Keratinocyte (primary cell): Measurements from ENCODE around the gene BCL2L1. TPM values are rescaled to one million over a fixed set of nuclear protein-coding genes. Genes with fewer than 3 reads are reported as not detected.

Experiments
- DNase-seq: peaks from one replicate; pipeline ENCODE4 v3.0.0-alpha.2; 2011; ENCODE audit warnings: low read depth, missing footprints, low spot score
- FAIRE-seq: peaks from 2 replicates; lab custom pipeline; 2011; peaks lifted over from hg19 to GRCh38; lab: Jason Lieb, UNC
- H2AFZ ChIP-seq: 2 replicates; pipeline ENCODE4 v1.6.0; 2012; ENCODE audit warnings: low read length, control low read depth, inconsistent platforms; ENCODE audit not compliant: control insufficient read depth
- H3K27ac ChIP-seq: 2 replicates; pipeline ENCODE4 v1.5.1; 2011; ENCODE audit warnings: low read length; ENCODE audit not compliant: control insufficient read depth, insufficient read depth
- H3K27me3 ChIP-seq: 3 replicates; pipeline ENCODE4 v1.6.0; 2011; ENCODE audit warnings: low read length; ENCODE audit not compliant: control insufficient read depth, insufficient read depth; ENCODE audit errors: extremely low read depth
- H3K36me3 ChIP-seq, 2 experiments: 2 replicates in 1 of 2; 3 replicates in 1 of 2; pipeline ENCODE4 v1.5.1; 2011; ENCODE audit warnings: low read length in 2 of 2, mild to moderate bottlenecking in 1 of 2; ENCODE audit not compliant: control insufficient read depth in 2 of 2, insufficient read depth in 2 of 2; ENCODE audit errors: extremely low read depth in 1 of 2
- H3K4me1 ChIP-seq: 3 replicates; pipeline ENCODE4 v1.5.1; 2011; ENCODE audit warnings: low read length; ENCODE audit not compliant: control insufficient read depth, insufficient read depth; ENCODE audit errors: extremely low read depth
- H3K4me2 ChIP-seq: 3 replicates; pipeline ENCODE4 v1.6.0; 2011; ENCODE audit warnings: low read depth, low read length; ENCODE audit not compliant: control insufficient read depth, insufficient read depth; ENCODE audit errors: extremely low read depth
- H3K4me3 ChIP-seq, 3 experiments: fragments of 200-600 bp in 1 of 3; sonication (generic) in 1 of 3; 2 replicates in 2 of 3; 3 replicates in 1 of 3; pipeline ENCODE4 v1.5.1; 2011 to 2016; ENCODE audit warnings: low read length in 3 of 3, mild to moderate bottlenecking in 3 of 3, control low read depth in 2 of 3, inconsistent platforms in 1 of 3, low read depth in 1 of 3, mixed read lengths in 1 of 3, mixed run types in 1 of 3, moderate library complexity in 1 of 3; ENCODE audit not compliant: control insufficient read depth in 2 of 3, insufficient read depth in 2 of 3; ENCODE audit errors: extremely low read depth in 1 of 3
- H3K79me2 ChIP-seq: 2 replicates; pipeline ENCODE4 v1.6.0; 2012; ENCODE audit warnings: low read length; ENCODE audit not compliant: control insufficient read depth, insufficient read depth
- H3K9ac ChIP-seq: 3 replicates; pipeline ENCODE4 v1.6.0; 2011; ENCODE audit warnings: low read length; ENCODE audit not compliant: control insufficient read depth, insufficient read depth; ENCODE audit errors: extremely low read depth
- H3K9me1 ChIP-seq: 3 replicates; pipeline ENCODE4 v1.6.0; 2011; ENCODE audit warnings: low read length; ENCODE audit not compliant: control insufficient read depth, insufficient read depth; ENCODE audit errors: extremely low read depth
- H3K9me3 ChIP-seq: 2 replicates; pipeline ENCODE4 v1.5.1; 2012; ENCODE audit warnings: low read depth, low read length; ENCODE audit not compliant: control insufficient read depth
- H4K20me1 ChIP-seq: 3 replicates; pipeline ENCODE4 v1.6.0; 2011; ENCODE audit warnings: low read length; ENCODE audit not compliant: control insufficient read depth, insufficient read depth; ENCODE audit errors: extremely low read depth
- EZH2 ChIP-seq: IDR thresholded peaks from one replicate; pipeline ENCODE4 v1.6.1; 2012; ENCODE audit warnings: inconsistent platforms, mild to moderate bottlenecking, low read length, moderate library complexity
- dilution Hi-C: fragments of 300-500 bp; cut with MboI; formaldehyde crosslinking; loops from one replicate; pipeline ENCODE4 v1.7.0; 2020; ENCODE audit warnings: low sequenced_read_pairs; ENCODE audit not compliant: extremely low pct_ligation_motif_present
- polyA plus RNA-seq, 5 experiments: library from polyadenylated mRNA; depleted of rRNA in 3 of 5; stranded (reverse) in 3 of 5; stranded (forward) in 1 of 5; unstranded in 1 of 5; fragments of >200 nt; gene quantifications; 1 replicate in 1 of 5; 2 replicates in 3 of 5; 3 replicates in 1 of 5; pipeline versions ENCODE4 v1.2.1 to v1.2.3, GENCODE V29; 2011 to 2012; ENCODE audit warnings: missing spikeins in 2 of 5, low read depth in 1 of 5, low replicate concordance in 1 of 5
- TF ChIP-seq, protein P1 (sequence below), 3 experiments: IDR thresholded peaks in 1 of 3; conservative IDR thresholded peaks in 1 of 3; optimal IDR thresholded peaks in 1 of 3; 2 replicates in 2 of 3; 3 replicates in 1 of 3; pipeline versions ENCODE3 to v1.5.1; 2011; ENCODE audit warnings: low read length in 3 of 3, mild to moderate bottlenecking in 3 of 3, moderate library complexity in 2 of 3, control low read depth in 1 of 3, inconsistent platforms in 1 of 3; ENCODE audit not compliant: insufficient read depth in 2 of 3; ENCODE audit errors: extremely low read depth in 1 of 3

The BCL2L1 gene
- polyA plus RNA-seq, 1 donor (not counting 4 experiments of a cell fraction or from before 2014, with no cell fraction given) = 109 TPM

DNA sequence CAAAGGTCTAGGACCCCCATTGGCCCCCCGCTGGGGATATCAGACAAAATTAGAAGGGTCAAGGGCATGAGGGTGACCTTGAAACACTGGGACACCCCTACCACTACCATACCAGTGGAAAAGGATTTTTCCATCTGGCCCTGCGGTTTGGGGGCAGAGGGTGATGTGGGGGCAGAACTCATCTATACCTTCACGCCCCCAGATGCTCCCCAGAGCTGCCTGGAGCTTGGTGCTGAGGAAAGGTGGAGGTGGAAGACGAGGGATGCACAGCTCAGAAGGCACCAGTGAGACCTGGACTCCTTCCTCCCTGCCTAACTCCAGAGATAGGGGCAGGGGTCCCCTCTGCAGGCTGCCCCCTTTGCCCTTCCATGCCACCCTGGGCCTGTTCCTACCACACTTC lies 83.9 kb downstream of the BCL2L1 start:
- no peak for FAIRE-seq
- dilution Hi-C loops = no loop called here

DNA sequence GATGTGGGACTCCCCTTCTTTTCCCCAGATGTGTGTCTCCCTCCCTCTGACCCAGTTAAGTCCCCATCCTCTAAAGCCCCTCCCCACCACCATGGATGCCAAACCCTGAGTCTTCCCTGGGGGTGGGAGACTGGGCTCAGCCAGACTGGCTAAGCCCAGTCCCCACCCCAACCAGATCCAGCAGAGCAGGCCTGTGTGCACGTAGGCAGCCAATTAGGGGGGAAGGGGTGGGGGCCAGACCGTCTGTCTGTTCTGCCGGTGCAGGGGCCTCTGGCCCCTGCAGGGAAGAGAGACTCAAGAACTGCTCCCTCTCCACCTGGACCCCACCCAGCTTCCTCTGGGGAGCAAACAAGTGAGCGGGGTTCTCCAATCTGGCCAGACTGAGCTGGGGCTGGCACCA lies 84.4 kb downstream of the BCL2L1 start:
- dilution Hi-C loops = no loop called here
- H3K9ac ChIP-seq = no peak overlapping the region
- no peak overlapping the region for H3K4me3 ChIP-seq
- H3K9me3 ChIP-seq = no peaks in the 10 kb centered on the region
- no peaks in the 10 kb centered on the region for H3K79me2 ChIP-seq
- H4K20me1 ChIP-seq = no peaks in the 10 kb centered on the region
- H3K4me2 ChIP-seq = no peak overlapping the region
- H3K27ac ChIP-seq = no peak overlapping the region
- no peak for TF ChIP-seq EZH2
- TF ChIP-seq, protein P1, sequence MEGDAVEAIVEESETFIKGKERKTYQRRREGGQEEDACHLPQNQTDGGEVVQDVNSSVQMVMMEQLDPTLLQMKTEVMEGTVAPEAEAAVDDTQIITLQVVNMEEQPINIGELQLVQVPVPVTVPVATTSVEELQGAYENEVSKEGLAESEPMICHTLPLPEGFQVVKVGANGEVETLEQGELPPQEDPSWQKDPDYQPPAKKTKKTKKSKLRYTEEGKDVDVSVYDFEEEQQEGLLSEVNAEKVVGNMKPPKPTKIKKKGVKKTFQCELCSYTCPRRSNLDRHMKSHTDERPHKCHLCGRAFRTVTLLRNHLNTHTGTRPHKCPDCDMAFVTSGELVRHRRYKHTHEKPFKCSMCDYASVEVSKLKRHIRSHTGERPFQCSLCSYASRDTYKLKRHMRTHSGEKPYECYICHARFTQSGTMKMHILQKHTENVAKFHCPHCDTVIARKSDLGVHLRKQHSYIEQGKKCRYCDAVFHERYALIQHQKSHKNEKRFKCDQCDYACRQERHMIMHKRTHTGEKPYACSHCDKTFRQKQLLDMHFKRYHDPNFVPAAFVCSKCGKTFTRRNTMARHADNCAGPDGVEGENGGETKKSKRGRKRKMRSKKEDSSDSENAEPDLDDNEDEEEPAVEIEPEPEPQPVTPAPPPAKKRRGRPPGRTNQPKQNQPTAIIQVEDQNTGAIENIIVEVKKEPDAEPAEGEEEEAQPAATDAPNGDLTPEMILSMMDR (optimal IDR thresholded peaks at IDR 0.05 in 1 of 3, IDR thresholded peaks at IDR 0.05 in 1 of 3, conservative IDR thresholded peaks at IDR 0.05 in 1 of 3; ENCODE audit: extremely low read depth in 1 of 3, insufficient read depth in 2 of 3, low read length in 3 of 3) = no peak
- H3K4me1 ChIP-seq = no peaks in the 10 kb centered on the region
- no peak for FAIRE-seq
- H3K27me3 ChIP-seq = peaks cover 19% of the 10 kb centered on the region
- no peak overlapping the region for H2AFZ ChIP-seq
- no peaks in the 10 kb centered on the region for H3K36me3 ChIP-seq
- DNase-seq = no peak
- no peaks in the 10 kb centered on the region for H3K9me1 ChIP-seq

More for the DNA sequence above, 83.9 kb downstream of the BCL2L1 start:
- H3K9me3 ChIP-seq = no peaks in the 10 kb centered on the region
- TF ChIP-seq, protein P1 (optimal IDR thresholded peaks at IDR 0.05 in 1 of 3, IDR thresholded peaks at IDR 0.05 in 1 of 3, conservative IDR thresholded peaks at IDR 0.05 in 1 of 3; ENCODE audit: extremely low read depth in 1 of 3, insufficient read depth in 2 of 3, low read length in 3 of 3) = no peak
- no peak for TF ChIP-seq EZH2
- no peaks in the 10 kb centered on the region for H4K20me1 ChIP-seq
- no peaks in the 10 kb centered on the region for H3K4me1 ChIP-seq
- H3K79me2 ChIP-seq = no peaks in the 10 kb centered on the region
- DNase-seq = no peak
- H3K9me1 ChIP-seq = no peaks in the 10 kb centered on the region
- peaks cover 19% of the 10 kb centered on the region for H3K27me3 ChIP-seq
- H3K9ac ChIP-seq = no peak overlapping the region
- no peaks in the 10 kb centered on the region for H3K36me3 ChIP-seq
- H2AFZ ChIP-seq = no peak overlapping the region
- H3K4me2 ChIP-seq = no peak overlapping the region
- no peak overlapping the region for H3K27ac ChIP-seq
- no peak overlapping the region for H3K4me3 ChIP-seq
